Activated effector memory CD4-positive, alpha-beta T cell treated with Interleukin-2 at 50 U/mL for 16 hours (primary cell): ENCODE results near the gene RNPEP.
"Not testable (repeated sequence)": the region's sequence is repeated elsewhere in the genome, so short reads cannot be mapped to it uniquely, and the experiment has no call there.

ENCODE experiments used
- DNase-seq: peaks from one replicate; pipeline ENCODE4 v3.0.0-alpha.2; 2020

RNPEP gene

DNA sequence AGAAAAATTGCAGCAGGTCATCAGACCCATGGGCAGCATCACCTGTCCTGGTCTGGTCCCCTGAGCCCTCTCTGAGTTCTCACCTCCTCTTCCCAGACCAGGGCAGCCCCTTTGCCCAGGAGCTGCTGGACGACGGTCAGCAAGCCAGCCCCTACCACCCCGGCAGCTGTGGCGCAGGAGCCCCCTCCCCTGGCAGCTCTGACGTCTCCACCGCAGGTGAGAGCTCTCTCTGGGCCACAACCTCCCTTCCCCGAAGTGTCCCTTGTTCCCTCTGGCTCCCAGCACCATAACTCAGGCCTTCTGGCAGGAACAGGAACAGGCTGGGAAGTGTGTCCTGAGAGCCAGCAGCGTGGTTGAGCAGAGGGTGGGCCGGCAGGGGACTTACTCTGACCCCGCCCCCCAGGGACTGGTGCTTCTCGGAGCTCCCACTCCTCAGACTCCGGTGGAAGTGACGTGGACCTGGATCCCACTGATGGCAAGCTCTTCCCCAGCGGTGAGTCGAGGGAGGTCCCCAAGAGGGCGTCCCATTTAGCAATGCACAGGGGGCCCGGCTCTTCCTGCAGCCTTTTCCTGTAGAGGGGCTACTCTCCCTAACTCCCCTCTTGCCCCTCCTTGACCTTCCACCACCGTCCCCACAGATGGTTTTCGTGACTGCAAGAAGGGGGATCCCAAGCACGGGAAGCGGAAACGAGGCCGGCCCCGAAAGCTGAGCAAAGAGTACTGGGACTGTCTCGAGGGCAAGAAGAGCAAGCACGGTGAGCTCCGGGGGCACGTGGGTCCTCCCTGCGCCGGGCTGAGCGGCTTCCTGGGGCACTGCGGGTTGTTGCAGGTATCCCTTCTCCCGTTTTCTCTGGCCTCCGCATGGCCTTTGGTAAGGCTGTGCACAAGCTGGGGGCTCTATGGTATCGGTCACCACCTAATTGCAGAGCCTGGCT lies 30.4 kb downstream of the RNPEP start:
- no peak for DNase-seq

GRCh38 chr1:202013603-202014002 lies 31.2 kb downstream of the RNPEP start:
- no peak for DNase-seq

DNA sequence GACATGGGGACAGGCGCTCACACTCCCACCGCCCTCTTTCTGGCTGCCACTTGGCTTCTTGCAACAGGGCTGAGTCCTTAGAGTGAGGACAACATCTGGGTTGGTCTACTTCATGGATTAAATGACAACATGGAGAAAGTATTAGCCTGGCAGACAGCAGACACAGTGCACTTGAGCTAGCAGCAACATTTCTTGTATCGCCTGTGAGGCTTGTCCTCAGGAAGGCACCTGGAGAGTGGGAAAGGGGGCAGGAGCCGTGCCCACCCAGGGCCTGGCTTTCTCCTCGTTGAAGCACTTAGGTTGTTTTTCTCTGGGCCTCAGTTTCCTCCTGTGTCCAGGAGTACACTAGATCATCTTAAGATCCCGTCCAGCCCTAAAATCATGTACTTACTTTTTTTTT lies 31.6 kb downstream of the RNPEP start:
- DNase-seq, result no peak

DNA sequence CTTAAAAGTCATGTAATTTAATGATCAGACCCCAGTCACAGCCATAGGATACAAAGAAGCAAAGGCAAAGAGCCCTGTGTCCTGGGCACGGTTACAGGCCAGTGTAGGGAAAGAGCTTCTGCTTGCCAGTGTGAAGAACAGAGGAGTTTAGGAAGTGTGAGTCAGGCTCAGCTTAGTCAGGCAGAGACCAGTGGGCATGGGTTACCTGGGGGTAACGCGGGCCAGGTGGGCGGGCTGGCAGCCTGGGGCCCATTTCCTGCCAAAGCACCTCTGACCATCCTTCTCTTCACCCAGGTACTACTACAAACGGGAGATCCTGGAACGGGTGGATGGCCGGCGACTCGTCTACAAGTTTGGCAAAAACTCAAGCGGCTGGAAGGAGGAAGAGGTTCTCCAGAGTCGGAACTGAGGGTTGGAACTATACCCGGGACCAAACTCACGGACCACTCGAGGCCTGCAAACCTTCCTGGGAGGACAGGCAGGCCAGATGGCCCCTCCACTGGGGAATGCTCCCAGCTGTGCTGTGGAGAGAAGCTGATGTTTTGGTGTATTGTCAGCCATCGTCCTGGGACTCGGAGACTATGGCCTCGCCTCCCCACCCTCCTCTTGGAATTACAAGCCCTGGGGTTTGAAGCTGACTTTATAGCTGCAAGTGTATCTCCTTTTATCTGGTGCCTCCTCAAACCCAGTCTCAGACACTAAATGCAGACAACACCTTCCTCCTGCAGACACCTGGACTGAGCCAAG lies 32.6 kb downstream of the RNPEP start:
- DNase-seq, result no peak

DNA sequence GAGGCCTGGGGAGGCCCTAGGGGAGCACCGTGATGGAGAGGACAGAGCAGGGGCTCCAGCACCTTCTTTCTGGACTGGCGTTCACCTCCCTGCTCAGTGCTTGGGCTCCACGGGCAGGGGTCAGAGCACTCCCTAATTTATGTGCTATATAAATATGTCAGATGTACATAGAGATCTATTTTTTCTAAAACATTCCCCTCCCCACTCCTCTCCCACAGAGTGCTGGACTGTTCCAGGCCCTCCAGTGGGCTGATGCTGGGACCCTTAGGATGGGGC lies 33.2 kb downstream of the RNPEP start:
- no peak for DNase-seq

DNA sequence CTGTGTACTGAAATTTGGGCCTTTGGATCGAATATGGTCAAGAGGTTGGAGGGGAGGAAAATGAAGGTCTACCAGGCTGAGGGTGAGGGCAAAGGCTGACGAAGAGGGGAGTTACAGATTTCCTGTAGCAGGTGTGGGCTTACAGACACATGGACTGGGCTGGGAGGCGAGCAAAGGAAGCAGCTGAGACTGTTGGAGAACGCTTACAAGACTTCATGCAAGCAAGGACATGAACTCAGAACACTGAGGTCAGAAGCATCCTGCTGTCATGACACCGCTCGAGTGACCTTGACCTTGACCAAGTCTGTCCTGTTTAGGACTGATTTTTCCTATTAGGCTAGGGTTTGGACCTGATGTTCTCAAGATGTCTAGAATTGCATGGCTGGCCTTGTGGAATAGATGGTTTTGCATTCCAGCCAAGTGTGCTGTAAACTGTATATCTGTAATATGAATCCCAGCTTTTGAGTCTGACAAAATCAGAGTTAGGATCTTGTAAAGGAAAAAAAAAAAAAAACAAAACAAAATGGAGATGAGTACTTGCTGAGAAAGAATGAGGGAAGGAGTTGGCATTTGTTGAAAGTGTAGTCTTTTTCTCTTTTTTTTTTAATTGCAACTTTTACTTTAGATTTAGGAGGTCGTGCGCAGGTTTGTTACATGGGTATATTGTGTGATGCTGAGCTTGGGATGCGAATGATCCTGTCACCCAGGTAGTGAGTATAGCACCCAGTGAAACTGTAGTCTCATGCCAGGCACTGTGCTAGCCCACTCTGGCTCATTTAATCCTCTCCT lies 33.8 kb downstream of the RNPEP start:
- no peak for DNase-seq

GRCh38 chr1:202016811-202017748 lies 34.6 kb downstream of the RNPEP start:
- no peak for DNase-seq

DNA sequence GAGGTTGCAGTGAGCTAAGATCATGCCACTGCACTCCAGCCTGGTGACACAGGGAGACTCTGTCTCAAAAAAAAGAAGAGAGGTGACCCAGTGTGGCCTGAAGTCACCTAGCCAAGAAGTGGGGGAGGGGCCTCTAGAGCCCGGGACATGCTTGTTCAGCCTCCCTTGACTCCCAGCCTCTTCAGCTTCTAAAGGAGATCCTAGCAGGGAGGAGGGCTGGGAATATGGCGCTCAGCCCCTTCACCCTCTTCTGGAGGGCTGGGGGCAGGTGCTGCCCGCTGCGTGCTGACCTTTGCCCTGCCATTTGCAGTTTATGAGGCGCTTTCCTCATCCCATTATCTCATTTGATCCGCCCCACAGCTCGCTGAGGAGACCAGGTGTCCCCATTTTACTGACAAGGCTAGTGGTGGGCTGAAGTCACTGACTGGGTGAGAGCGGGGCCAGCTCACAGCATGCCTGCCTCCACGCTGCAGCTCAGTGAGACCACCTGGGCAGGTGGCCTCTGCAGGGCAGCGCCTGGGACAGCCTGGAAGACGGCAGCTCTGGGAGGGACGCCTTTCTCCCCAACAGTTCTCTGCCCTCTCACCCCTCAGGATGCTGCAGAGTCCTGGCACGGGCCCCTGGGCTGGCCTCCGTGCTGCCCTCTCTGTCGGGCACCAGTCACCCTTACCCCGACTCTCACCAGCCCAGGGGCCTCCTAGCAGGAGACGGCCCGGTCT lies 35.5 kb downstream of the RNPEP start:
- no peak for DNase-seq

DNA sequence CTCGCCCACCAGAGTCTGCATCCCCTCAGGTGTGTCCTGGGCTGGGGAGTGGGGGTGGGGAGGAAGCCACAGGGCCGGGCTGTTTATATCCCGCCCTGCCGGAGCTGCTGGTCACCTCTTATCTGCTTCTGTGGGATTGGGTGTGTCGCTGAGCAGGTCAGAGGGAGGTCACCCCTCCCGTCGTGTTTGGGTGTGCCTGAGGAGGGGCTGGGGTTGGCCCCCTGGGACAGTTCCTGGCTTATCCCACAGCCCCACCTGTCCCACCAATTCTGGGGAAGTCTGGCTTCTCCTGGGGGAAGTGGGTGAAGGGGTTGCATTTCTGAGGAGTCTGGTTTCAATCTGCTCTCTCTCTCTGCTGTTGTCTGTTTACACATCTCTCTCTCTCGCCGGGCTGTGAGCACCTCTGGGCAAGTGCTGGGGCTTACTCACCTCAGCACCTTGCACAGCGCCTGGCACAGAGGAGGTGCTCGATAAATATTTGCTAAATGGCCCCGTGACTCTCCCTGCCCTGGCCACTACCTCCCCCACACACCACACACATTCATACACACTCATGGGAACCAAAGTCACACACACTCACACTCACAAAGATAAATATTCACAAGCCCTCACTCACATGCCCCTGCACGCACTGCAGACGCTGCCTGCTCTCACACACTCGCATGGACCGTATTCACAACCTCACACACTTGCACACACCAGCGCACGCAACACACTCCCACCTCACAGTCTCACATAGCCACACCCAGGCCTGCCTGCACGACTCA lies 36.2 kb downstream of the RNPEP start:
- DNase-seq, result no peak

GRCh38 chr1:202019235-202019558 lies 36.7 kb downstream of the RNPEP start:
- DNase-seq, result not testable (repeated sequence)

DNA sequence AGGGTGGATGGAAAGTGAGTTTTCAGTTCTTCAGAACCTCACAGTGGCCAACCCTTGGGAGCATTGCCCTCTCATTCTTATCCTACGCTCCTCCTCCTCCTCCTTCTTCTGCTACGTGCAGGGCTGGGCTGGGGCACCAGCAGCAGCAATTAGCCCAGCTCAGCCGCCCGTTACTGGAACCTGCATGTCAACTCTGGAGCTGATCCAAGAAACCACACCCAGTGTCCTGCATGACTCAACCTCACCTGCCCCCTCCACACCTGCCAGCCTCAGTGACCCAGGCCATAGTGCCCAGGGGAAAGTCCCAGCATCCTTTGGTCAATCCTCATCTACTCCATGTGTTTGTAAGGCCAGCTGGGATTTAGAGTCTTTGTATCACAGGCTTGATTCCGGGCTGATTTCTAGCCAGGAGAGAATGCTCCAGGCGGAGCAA lies 40.6 kb downstream of the RNPEP start:
- no peak for DNase-seq

DNA sequence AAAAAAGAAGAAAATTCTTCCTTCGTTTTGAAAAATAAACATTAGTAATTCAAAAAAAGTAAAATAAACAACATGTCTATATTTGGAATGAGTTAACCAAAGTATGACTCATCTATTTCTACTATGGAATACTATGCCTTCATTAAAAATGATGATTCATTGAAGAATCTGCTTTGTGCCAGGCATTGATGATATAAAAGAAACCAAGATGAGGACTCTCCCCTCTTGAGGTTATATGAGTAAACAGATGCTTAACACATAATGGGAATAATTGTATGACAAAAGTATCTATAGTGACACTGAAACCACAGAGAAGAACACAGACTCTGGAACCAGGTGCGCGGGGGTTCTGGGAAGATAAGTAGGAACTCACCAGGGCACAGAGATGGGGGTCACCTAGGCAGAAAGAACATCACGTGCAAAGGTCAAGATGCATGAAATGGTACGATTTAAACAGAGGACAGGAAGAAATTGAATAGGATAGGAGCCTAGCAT lies 46.8 kb downstream of the RNPEP start:
- DNase-seq, result no peak

GRCh38 chr1:202029727-202030126 lies 47.3 kb downstream of the RNPEP start:
- no peak for DNase-seq

- DNase-seq, result no peak
Measured at GRCh38 chr1:202031796-202032195, 49.3 kb downstream of the RNPEP start.

GRCh38 chr1:202034149-202034682 lies 51.8 kb downstream of the RNPEP start:
- DNase-seq, result no peak

GRCh38 chr1:202034683-202035462 lies 52.4 kb downstream of the RNPEP start:
- no peak for DNase-seq

DNA sequence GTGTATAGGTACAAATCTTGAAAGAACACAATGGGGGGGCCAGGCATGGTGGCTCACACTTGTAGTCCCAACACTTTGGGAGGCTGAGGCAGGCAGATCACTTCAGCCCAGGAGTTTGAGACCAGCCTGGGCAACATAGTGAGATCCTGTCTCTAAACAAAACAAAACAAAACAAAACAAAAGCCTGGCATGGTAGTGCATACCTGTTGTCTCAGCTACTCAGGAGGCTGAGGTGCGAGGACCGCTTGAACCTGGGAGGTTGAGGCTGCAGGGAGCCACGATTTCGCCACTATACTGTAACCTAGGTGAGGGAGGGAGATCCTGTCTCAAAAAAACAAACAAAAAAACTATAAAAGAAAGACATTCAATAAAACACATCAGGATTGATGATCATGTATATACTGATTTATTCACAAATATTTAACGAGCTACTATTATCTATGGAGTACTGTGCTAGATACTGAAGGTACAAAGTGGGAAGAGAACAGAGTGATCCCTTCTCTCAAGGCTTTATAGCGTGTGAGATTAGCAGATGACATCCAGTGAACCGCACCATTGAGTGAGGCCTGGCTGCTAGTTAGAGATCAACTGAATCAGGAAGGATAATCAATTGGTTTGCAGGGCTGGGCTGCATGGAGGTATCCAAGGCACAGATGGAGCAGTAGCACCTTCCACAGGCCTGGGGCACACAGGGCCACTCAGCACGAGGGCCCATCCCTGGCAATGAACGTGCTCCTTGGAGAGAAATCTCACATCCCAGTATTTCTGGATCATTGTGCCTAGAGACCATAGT lies 54.3 kb downstream of the RNPEP start:
- no peak for DNase-seq

DNA sequence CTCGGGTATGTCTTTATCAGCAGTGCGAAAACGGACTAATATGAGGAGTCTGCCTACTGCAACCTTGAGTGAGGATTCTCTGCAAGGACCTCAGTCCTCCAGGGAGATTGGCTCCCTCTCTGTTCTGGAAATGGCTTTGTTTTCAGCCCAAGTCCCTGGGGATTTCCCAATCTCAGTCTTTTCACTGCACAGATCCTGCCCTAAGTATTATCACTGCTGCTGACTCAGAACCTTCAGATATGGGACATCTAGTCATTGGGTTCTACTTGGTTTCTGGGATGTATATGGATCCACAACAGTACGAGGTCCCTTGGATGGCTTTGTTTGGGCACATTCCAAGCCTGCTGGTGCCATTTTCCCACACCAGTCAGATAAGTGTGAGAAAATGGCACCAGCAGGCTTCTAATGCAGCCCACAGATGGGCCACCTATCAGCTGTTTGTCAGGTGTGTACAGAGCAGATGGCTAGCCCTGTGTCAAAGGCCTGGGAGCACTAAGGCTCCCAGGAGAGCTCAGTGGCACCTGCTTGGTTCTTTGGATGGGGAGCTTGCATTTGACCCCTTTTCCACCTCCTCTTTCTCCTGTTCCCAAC lies 55.4 kb downstream of the RNPEP start:
- DNase-seq, result no peak
